Ishikawa (cell line): Measurements from ENCODE around the gene PRUNE2.

Experiments
- CEBPB ChIP-seq: IDR thresholded peaks from 2 replicates; pipeline ENCODE4 v1.6.1; 2012
- CREB1 ChIP-seq: IDR thresholded peaks from 2 replicates; pipeline ENCODE4 v1.6.1; 2012; ENCODE audit warnings: low read depth
- EGR1 ChIP-seq: IDR thresholded peaks from 2 replicates; pipeline ENCODE4 v1.6.1; 2012
- EP300 ChIP-seq: IDR thresholded peaks from 2 replicates; pipeline ENCODE4 v1.6.1; 2012; ENCODE audit warnings: borderline replicate concordance
- FOXM1 ChIP-seq: IDR thresholded peaks from 2 replicates; pipeline ENCODE4 v1.6.1; 2012; ENCODE audit warnings: low read depth, borderline replicate concordance
- NFIC ChIP-seq: IDR thresholded peaks from 2 replicates; pipeline ENCODE4 v1.6.1; 2012
- RAD21 ChIP-seq: IDR thresholded peaks from 2 replicates; pipeline ENCODE4 v1.6.1; 2012; ENCODE audit warnings: low read depth
- TAF1 ChIP-seq: IDR thresholded peaks from 2 replicates; pipeline ENCODE4 v1.6.1; 2012; ENCODE audit warnings: low read depth, mild to moderate bottlenecking
- TCF12 ChIP-seq: IDR thresholded peaks from 2 replicates; pipeline ENCODE4 v1.6.1; 2012; ENCODE audit warnings: low read depth
- TEAD4 ChIP-seq: IDR thresholded peaks from 2 replicates; pipeline ENCODE4 v1.6.1; 2012
- YY1 ChIP-seq: IDR thresholded peaks from 2 replicates; pipeline ENCODE4 v1.6.1; 2012; ENCODE audit warnings: low read depth
- ZBTB7A ChIP-seq: IDR thresholded peaks from 2 replicates; pipeline ENCODE4 v1.6.1; 2012; ENCODE audit warnings: low read depth
- TF ChIP-seq, protein P1 (sequence below): IDR thresholded peaks from 2 replicates; pipeline ENCODE4 v1.6.1; 2012
- TF ChIP-seq, protein P2 (sequence below): IDR thresholded peaks from 2 replicates; pipeline ENCODE4 v1.6.1; 2012; ENCODE audit warnings: low read depth, mild to moderate bottlenecking
- TF ChIP-seq, protein P3 (sequence below): IDR thresholded peaks from 2 replicates; pipeline ENCODE4 v1.6.1; 2012

The PRUNE2 gene

DNA sequence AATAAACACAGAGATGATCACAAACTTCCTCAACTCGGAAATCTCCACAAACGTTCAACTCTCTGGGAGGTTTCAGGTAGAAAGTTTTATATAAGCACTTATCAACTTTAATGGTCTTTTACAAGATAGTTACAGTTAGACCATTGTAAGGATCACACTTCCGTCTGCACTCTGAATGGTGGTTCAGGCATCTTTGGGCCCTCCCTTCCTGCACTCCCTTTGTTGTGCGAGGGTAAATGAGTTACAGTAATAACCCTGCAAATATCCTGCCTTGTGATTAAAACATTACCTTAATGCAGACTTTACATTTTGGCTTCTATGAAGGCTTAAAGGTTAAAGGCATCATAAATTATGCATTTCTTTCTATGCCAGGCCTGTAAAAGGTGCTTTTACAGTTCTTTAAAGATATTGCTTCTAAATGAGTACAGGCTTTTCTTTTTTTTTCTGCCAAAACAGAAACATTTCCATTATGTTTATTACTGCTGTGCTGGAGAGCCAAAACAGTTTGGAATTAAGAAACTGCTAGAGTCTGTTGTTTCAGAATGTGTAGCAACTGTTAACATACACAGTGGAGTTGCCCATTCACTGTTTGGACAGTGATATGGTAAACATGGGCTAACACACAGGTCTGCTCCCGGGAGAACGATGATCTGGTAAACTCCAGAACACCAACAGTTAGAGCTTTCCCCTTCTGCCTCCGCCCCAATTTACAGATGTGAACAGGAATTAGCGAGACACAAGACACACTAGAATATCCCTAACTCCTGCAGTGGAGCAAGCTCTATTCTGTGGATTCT is 1.1 kb downstream of the PRUNE2 start:
- TF ChIP-seq ZBTB7A (no peak), TCF12 (no peak), EP300 (no peak), CREB1 (no peak), FOXM1 (no peak), YY1 (no peak), RAD21 (no peak), TEAD4 (no peak)
- TF ChIP-seq, protein P1, sequence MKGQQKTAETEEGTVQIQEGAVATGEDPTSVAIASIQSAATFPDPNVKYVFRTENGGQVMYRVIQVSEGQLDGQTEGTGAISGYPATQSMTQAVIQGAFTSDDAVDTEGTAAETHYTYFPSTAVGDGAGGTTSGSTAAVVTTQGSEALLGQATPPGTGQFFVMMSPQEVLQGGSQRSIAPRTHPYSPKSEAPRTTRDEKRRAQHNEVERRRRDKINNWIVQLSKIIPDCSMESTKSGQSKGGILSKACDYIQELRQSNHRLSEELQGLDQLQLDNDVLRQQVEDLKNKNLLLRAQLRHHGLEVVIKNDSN, result no peak

DNA sequence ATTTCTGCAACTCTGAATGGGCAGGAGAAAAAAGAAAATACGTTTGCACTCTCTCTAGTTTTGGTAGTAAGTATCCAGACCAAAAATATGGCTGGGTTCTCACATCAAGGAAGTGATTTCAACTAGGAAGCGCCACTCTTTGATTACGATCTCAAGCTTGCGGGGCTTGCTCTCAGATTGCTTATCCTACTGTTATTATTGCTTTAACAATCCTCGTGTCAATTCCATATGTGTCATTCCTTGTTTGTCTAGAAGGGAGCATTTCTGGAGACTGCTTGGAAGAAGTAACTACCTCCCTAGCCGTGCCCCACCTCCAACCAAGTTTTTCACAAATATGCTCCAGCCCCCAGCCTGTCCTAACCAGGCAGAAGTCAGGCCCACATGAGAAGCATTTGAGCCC is 3.5 kb downstream of the PRUNE2 start:
- TF ChIP-seq YY1, result no peak
- TF ChIP-seq, protein P1, result no peak
- TF ChIP-seq, protein P2, sequence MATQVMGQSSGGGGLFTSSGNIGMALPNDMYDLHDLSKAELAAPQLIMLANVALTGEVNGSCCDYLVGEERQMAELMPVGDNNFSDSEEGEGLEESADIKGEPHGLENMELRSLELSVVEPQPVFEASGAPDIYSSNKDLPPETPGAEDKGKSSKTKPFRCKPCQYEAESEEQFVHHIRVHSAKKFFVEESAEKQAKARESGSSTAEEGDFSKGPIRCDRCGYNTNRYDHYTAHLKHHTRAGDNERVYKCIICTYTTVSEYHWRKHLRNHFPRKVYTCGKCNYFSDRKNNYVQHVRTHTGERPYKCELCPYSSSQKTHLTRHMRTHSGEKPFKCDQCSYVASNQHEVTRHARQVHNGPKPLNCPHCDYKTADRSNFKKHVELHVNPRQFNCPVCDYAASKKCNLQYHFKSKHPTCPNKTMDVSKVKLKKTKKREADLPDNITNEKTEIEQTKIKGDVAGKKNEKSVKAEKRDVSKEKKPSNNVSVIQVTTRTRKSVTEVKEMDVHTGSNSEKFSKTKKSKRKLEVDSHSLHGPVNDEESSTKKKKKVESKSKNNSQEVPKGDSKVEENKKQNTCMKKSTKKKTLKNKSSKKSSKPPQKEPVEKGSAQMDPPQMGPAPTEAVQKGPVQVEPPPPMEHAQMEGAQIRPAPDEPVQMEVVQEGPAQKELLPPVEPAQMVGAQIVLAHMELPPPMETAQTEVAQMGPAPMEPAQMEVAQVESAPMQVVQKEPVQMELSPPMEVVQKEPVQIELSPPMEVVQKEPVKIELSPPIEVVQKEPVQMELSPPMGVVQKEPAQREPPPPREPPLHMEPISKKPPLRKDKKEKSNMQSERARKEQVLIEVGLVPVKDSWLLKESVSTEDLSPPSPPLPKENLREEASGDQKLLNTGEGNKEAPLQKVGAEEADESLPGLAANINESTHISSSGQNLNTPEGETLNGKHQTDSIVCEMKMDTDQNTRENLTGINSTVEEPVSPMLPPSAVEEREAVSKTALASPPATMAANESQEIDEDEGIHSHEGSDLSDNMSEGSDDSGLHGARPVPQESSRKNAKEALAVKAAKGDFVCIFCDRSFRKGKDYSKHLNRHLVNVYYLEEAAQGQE, result no peak
- TF ChIP-seq TCF12, result no peak
- no peak for TF ChIP-seq EP300
- TF ChIP-seq RAD21, result no peak
- no peak for TF ChIP-seq TAF1
- no peak for TF ChIP-seq FOXM1
- TF ChIP-seq, protein P3, sequence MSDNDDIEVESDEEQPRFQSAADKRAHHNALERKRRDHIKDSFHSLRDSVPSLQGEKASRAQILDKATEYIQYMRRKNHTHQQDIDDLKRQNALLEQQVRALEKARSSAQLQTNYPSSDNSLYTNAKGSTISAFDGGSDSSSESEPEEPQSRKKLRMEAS, result no peak
- TF ChIP-seq NFIC, result no peak
- no peak for TF ChIP-seq CREB1
- TF ChIP-seq TEAD4, result no peak
- no peak for TF ChIP-seq ZBTB7A
- TF ChIP-seq EGR1, result no peak
- no peak for TF ChIP-seq CEBPB

DNA sequence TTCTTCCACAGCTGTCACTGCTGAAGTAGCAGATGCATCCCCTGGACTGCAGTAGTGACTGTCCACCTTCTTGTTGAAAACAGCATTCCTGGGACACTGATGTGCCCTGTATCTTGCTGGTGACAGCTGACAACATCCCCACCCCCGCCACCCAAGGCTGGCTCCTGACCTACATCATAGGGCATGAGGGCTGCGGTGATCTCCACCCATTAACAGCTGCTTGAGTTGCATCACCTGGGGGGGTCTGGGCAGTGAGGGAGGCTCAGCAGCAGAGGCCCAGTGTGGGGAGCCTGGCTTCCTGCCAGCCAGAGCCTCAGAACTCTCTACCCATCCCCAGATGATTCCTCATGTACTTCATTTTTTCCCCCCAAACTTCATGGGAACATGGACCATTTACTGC is 4.1 kb downstream of the PRUNE2 start:
- TF ChIP-seq ZBTB7A (no peak), TEAD4 (no peak), EP300 (no peak), TAF1 (no peak), NFIC (no peak), RAD21 (no peak), FOXM1 (no peak)
- TF ChIP-seq, protein P2, result no peak
- TF ChIP-seq, protein P3, result no peak

DNA sequence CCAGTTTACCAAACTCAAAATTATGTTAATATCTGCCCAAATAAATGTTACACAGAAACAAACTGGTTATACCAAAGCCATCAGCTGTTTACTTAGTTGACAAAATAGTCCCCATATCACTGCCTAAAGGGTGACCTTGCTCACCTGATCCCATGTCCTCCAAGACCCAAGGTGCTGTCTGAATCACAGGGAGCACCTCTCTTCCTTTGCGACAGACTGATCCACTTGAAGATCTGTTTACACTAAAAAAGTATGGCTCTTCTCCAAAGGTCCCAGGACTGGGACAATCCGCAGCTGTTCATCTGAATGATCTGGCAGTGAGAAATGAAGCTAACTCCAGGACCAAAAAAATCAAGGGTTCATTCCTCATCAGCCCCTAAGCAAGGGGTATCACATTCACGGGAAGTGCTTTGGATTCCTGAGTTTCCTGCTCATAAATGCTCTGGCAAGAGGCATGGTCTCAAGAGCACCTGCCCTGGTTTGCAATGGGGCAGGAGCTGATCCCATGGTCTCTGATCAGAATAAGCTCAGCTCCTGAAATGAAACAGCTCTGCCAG is 5.0 kb downstream of the PRUNE2 start:
- TF ChIP-seq NFIC (no peak), TEAD4 (no peak), RAD21 (no peak), CREB1 (no peak), EP300 (no peak), YY1 (no peak), ZBTB7A (no peak)
- TF ChIP-seq, protein P2, result no peak
- TF ChIP-seq, protein P1, result no peak
- TF ChIP-seq, protein P3, result no peak
